Sigmoid colon (tissue), 4 donors: ENCODE data around the gene OR6K3.

ENCODE experiments used
- EP300 ChIP-seq, 4 donors: sonication (generic); formaldehyde crosslinking; IDR thresholded peaks; one replicate each; pipeline ENCODE4 v1.6.1; 2017; ENCODE audit warnings: antibody characterized with exemption in 4 of 4
- POLR2A ChIP-seq, 2 donors: fragments of 450-650 bp; IDR thresholded peaks; one replicate each; pipeline ENCODE4 v1.6.1; 2016; ENCODE audit warnings: antibody characterized with exemption in 2 of 2, mild to moderate bottlenecking in 2 of 2, moderate library complexity in 2 of 2

DNA sequence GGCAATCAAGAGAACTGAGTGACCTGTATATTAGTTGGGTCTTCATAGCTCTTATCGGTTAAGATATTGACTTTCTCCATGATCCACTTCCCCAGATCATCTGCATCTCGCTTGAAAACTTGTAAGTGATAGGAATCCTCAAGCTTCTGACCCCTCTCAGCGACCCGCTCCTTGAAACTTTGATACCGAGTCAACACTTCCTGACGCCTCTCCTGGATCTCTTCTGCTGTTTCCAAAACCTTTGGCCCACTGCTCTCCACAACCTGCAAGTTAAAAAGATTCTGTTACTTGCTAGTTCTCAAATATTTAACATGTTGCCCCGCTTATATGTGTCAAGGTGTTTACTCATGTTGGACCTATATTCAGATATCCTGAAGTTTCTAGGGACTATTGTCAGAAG is 35.4 kb downstream of the OR6K3 start:
- TF ChIP-seq POLR2A (IDR thresholded peaks at IDR 0.05) (no peak), EP300 (IDR thresholded peaks at IDR 0.05) (no peak)
